ENCODE data around the gene CLRN2.

The CLRN2 gene, protein sequence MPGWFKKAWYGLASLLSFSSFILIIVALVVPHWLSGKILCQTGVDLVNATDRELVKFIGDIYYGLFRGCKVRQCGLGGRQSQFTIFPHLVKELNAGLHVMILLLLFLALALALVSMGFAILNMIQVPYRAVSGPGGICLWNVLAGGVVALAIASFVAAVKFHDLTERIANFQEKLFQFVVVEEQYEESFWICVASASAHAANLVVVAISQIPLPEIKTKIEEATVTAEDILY
- long read RNA-seq, donor 1, result 0 reads
- long read RNA-seq, donor 2, result 0 reads
- long read RNA-seq, donor 3, result 0 reads
- long read RNA-seq, donor 4, result 0 reads
- long read RNA-seq, donor 5, result 0 reads
- long read RNA-seq, donor 6, result 0 reads
- long read RNA-seq, donor 7, result 0 reads
- long read RNA-seq, donor 8, result 0 reads

DNA sequence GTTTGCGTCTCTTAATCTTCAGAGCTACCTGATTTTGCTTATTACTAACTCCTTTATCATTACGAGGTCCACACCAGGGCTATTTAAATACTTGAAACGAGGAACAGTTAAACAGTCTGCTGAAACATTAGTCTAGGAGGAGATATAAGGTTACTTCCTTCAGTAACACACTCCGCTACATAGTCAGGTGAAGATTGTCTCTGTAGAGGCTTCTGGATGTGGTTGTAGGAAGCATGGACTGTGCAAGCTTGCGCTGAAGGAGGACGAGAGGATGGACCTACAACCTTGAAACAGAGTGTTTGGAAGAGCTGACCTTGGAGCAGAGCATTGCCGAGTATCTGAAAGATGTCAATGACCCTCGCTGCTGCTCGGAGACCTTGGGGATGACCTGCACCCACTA lies at the start of gene CLRN2:
TSS of gene CLRN2 (plus strand) at position 301 of the 400 bp plus-strand sequence. CDS start 102 bp downstream, outside the sequence.
- no peak for DNase-seq

DNA sequence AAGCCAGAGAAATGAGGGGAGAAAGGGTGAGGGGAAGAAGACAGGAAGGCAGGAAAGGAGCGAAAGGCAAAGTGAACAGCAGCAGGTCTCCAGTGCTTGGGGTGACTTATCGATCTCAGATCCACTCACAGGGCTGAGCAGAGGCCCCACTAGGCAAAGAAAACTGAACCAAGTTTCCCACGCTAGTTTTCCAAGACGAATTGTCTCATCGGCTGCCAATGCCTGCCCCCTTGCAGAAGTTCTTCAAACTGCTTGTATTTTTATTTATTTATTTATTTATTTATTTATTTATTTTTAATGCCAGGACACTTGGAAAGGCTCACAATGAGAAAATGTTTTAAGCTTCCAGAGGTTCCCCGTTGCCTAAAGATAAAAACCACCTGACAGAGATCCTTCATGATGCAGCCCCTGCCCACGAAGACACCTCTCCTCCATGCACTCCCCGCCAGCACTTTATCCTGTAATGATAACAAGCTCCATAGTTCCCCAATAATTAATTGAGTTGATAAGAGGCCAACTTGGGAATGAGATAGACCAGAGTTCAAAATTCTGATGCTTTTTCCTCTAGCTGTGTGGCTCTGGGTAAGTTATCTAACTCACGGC lies 46.2 kb upstream of the CLRN2 start:
- peak; percentile 56 for DNase-seq

DNA sequence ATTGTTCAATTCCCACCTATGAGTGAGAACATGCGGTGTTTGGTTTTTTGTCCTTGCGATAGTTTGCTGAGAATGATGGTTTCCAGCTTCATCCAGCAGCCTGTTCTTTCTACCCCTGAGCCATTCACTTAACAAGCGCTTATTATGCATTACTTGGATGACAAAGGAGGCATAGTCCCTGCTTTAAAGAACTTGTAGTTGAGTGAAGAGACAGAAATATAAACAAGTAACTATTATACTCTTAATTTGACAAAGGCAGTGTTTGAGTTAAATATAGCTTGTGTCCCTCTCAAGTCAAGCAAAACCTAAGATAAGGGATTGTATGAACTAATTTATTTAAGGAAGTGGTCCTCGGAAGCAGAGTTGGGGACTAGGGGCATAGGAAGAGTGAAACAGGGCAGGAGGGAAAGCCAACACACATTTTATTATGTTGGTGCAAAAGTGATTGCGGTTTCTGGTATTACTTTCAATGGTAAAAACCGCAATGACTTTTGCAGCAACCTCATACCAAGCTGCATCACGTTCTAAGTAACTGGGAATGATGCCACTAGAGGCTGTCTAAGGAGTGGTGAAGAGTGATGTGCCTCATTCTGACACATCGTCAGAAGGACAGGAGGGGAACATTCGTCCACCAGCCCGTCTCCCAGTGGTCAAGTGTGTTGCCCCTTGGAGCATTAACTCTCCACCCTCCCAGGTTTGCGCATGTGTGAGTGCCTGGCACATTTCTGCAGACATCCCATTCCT lies 44.9 kb upstream of the CLRN2 start:
- DNase-seq, result no peak

DNA sequence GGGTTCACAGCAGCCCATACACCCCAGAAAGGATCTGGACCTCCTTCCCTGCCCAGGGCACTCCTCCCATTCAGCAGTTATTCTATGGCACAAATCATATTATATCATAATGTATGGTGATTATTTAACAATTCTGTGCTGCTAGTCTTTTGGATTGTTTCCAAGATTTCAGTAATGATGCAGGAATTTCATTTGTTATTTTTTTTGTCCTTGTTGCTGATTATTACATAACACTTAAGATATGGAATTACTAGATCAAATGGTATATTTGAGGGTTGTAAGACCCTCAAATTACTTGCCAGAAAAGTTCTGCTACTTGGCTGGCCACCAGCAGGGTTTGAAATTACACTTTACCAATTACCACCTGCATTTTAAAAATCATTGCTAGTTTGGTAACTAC lies 39.5 kb upstream of the CLRN2 start:
- DNase-seq, result no peak

DNA sequence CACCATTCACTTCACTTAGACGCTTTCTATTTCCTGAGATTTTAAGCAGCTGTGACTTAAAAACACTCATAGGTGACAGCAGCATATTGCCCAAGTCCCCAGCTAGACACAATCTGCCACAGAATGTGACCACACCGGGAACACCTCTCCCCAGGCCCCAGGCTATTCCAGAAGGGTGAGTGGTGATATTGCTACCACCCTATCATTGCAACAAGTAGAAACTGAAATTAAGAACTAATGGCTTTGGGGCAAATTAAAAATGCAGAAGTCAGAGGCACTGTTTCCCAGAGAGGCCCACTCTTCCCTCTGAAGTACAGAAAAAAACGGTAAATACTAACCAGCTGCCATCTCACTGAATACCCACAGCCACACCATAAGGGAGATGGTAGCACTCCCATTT lies 38.1 kb upstream of the CLRN2 start:
- no peak for DNase-seq

DNA sequence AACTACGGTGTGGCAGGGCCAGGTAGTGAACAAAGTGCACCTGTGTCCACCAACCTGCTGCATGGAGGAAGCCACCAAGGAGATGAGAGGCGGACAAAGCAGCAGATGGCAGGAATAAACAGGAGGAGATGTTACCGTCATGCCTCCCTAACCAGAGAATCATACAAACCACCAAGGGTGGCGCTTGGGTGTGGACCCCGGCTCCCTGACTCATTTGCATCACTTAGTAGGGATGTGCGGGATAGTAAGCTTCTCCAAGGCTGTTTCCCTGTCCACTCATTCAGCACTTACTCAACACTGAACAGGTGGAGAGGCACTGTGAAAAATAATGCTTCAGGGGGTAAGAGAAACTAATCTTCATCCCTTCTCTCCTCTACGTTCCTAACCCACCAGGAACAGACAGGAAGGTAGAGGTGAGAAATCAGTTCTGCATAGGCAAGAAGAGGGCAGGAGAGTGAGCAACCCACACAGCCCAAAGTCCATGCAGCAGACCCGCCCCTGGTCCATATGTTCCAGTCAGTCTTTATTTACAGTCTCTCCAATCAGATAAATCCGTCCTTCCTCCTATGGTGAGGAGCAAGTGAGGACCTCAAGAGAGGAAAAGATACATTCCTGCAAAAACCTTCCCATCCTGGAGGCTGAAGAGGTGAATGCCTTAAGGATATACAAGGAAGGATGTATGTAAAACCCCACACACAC lies 37.0 kb upstream of the CLRN2 start:
- DNase-seq, result no peak

DNA sequence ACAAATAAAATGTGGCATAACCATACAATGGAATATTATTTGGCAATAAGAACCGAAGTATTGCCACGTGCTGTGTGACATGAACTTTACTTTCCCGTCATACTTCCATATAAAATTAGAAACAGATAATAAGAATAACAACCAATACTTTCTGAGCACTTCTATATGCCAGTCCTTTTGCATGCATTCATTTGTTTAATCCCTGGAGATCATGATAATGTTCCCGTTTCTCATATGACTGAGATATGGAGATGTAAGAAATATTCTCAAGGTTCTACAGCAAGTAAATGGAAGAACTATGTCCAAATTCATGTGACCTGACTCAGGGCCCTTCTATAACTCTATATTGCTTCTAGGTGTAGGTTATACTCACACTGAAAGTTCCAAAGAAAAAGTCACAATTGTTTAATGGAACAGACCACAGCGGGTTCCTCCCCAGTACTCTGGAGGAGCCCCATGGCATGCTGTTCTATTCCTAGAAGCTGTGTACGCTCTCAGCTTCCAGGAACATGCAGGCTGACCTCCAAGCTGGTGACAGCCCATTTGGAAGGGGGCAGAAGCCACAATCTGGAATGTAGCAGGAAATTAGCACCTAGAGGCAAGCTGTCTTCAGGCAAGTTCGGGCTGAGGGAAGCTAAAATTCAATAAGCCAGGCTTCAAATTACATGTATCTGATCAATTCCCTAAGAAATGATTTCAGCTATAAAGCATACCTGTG lies 34.6 kb upstream of the CLRN2 start:
- no peak for DNase-seq

DNA sequence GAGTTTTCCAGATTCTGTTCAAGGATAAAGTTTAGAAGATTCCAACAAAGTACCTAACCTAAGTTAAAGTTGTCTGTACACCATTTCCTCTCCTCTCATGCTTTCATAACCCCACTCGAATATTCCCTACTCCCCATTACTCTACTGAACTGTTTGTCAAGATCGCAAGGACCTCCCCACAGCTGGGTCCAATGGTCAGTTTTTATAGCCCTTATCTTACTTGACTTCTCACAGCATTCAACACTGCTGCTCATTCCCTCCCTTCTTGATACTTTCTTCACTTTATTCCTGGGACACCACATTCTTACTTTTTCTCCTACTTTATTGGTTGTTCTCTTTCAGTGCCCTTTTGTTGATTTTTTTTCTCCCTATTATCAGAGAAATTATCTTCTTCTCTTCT lies 34.0 kb upstream of the CLRN2 start:
- DNase-seq, result no peak

DNA sequence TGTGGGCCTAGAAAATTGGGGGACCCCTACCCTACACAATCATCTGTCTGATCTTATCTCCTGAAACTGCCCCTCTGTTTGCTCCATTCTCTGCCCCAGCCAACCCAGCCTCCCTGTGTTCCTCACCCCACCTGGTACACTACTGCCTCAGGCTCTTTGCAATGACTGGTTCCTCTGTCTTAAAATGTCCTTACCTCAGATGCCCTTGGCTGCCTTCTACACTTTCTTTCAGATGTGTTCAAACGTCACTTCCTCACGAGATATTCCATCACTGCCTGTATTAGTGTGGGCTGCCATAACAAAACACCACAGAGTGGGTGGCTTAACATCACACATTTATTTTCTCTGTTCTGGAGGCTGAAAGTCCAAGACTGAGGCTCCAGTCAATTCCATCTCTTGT lies 32.2 kb upstream of the CLRN2 start:
- DNase-seq, result no peak

DNA sequence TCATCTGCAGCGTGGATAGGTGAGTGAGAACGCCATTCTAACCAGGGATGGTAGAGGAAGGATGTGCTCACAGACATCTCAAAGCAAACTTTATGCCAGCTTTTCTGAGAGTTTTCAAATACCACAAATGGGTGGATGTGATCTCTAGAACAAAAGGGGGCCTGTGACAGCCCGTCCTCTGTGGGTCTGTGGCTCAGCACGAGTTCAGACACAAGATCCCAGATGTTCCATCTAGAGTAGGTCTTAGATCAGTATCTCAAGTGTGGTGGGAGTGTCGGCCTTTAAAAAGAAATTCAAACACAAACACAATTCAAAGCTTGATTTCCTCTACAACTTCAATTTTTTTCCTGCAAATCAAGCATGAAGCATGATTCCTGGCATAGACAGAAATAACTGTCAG lies 25.8 kb upstream of the CLRN2 start:
- DNase-seq, result no peak

DNA sequence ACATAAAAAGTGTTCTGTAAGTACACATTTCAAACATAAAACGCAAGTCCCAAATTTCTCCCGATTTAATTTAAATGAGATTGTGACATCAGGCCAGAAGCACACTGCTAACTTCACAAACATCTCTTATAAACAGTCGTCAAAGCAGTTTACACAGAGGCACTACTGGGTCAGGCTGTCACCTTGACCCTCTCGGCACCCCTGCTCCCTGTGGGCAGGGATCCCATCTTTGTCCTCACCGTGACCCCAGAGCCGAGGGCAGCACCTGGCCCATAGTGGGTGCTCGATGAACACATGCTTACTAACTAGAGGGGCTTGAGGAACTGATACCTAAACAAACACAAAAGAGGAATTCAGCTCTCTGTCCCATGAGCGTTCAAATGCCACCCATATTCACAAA lies 25.2 kb upstream of the CLRN2 start:
- DNase-seq, result no peak

DNA sequence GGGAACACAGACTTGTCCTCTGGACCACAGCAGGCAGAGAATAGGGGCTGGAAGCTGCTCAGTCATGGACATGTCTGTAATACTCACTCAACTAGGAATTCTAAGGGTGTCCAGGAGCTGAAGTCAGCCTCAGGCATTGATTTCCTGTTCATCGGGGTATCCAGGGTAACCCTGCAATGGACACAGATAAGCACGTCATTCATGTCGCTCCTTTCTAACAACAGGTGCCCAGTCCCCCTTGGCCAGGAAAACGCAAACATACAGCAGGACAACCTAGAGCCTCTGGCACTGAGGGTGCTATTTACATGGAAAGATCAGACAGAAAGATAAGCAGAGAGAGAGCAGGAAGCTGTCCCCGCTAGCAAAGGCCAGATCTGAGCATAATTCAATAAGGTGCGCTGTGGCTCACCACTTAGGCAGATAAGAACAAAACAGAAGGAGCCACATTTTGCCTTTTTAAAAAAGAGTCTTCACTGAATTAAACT lies 24.3 kb upstream of the CLRN2 start:
- no peak for DNase-seq

DNA sequence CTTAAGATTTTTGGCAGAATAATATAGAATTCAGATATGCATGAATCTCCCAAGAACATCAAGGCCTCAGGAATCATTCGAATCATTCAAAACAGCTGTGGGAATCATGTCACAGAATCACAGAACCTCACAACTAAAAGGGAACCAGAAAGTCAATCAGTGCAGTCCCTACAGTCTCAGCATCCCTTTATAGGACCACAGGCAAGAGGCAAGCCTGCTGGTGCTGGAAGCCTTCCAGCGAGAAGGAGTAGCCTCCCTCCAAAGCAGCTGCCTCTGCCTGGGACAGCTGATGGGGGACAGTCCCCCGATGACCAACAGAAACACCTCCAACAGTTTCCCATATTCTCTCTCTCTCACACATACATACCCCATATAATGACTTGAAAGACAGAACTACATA lies 23.8 kb upstream of the CLRN2 start:
- DNase-seq, result no peak

DNA sequence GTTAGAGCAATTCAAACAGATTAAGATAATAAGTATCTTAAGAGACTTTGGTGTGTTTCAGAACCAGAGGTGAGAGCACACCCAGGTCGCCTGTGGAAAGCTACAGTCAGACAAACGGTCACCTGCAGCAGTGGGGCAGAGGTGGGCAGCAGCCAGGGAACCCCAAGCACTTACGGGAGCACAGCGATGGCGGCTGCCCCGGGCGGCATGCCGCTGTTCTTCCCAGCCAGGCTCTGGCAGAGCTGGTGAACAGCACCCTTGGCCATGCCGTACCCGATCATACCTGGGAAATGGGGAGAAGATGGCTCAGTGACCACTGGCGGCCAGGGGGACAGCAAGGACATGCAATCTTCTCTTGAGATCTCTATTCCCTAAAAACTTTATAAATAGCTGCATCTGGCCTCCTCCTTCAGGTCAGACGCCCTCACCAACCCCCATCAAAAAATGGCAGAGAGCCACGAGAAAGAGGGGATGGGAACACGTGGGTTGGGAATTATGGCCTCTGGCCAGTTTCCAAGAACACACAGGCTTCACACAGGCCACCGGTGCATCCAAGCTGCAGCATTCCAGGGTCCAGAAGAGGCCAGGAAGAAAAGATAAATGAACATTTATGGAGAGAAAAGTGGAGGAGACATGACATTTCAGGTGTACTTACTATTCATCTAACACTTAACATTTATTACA lies 22.8 kb upstream of the CLRN2 start:
- DNase-seq, result no peak

DNA sequence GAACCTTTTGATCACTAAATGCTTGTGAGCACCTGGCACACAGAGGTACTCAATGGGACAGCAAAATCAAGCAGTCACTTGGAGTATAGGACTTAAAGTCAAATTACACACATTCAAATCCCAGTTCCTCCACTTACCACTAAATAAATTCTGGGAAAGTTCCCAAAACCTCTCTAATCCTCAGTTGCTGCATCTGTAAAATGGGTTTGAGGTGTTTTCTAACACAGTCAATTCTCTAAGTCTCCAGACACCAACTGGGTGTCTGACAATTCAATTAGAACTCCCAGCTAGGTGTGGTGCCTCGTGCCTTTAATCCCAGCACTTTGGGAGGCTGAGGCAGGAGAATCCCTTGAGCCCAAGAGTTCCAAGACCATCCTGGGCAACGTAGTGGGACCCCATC lies 22.1 kb upstream of the CLRN2 start:
- DNase-seq, result no peak

DNA sequence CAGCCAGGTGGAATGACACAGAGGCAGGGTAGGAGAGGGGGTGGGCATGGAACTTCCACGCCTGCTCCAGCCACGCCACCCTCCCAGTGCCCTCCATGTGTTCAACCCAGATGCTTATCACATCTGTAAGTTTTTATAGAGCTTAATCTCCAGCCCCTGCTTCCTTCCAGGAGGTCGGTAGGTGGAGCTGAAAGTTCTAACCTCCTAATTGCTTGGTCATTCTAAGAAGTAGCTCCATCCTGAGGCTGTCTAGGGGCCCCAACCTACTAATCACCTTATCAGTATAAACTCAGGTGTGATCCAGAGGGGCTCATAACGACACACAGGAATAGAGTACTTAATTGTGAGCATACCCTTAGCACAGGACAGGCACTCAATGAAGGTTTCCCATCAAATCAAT lies 21.3 kb upstream of the CLRN2 start:
- no peak for DNase-seq

DNA sequence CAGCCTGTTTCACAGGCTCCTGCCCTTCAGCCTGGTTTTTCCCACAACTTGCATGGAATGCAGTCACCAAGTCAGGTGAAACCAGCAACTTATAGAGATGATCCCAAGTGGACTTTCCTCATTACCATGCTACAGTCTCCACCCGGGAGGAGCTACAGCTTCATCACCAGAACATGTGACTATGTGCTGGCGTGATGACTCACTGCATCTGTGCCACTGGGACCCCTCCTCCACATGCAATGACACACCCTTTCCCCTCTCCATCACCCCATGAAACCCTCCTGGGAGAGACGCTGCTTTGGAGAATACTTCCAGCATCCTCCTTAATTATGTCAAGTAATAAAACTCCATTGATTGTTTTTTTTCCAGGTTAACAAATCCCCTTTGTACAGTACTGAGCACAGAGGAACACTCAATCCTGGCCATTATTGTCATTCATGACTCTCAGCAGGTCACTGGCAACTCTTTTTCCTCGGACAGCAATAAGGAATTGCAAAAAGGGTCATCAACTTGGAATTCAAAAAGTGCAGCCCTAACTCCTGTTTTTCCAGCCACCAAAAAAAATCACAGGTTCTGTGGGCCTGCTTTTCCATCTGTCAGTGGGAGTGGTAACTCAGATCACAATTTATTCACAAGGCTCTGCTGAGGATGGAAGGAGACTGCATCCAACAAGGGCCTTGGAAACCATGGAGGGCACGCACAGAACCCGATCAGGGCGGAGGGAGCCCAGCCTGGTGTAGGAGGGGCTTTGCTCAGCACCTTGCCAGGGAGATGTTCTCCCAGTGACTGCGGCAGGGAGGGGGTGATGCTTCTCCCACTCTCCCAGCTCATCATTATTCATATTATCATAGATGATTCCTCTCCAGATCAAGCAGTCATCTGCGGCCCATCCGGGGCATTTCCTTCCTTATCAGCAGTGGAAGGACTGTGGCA lies 20.4 kb upstream of the CLRN2 start:
- no peak for DNase-seq

DNA sequence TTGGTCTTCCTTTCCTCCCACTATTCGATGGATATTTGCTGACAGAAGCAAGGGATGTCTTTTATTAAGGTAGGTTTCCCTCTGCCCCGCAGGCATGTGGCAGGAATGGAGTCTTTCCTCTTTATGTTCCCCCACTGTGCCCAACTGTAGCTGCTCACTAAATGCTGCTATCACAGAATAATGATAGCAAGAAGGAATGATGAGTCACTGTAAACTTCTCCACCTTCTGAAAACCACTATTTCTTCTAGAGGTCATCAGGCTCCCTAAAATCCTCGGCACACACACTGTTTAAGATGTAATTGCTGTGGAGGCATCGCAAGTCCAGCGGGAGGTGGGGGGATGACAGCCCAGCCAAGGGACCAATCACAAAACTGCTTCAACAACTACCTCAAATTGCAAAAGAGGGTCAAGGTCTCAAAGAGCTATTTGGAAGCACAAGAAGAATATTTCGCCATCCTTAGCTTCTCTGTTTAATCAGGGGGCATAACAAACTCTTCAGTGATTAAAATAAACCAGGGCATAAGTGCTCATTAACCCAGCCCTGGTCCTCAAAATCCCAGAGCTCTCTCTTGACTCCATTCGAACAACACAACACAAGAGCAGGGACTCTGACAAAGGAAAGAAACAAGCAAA lies 17.0 kb upstream of the CLRN2 start:
- DNase-seq, result no peak

DNA sequence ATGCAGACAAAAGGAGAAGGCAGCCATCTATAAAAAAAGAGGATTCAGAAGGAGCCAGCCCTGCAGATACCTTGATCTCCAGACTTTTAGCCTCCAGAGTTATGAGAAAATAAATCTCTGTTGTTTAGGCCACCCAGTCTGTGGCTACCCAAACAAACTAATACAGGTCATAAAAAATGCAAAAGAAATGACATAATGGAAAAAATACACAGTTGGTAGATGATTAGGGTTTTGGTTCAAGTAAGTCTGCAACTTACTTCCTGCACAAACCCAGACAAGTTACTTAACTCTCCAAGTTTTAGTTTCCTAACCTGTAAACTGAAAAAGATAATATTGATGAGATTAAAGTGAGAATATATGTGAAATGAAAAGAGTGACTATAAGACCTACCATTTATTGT lies 14.4 kb upstream of the CLRN2 start:
- DNase-seq, result no peak

DNA sequence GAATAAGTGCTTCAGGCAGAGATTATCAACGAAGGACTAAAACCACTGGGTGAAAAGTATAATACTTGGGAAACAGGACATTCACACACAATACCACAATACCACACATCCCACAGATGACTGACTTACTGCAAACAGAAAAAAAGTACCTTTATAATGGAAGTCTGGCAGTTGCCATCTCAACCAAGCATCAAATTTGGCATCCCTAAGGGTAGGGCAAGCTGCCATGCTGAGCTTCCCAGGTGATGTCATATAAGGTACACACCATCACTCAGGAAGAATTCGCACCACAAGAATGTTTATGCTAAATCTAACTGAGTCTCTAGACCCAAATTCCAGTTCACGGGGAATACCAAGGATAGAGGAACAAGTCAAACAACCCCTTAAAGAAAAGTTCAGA lies 12.2 kb upstream of the CLRN2 start:
- DNase-seq, result no peak
